ENCODE data around the gene OR4K14.
"Not testable (repeated sequence)": the region's sequence is repeated elsewhere in the genome, so short reads cannot be mapped to it uniquely, and the experiment has no call there.

The OR4K14 gene

GRCh38 chr14:20019257-20019865 is at the start of gene OR4K14:
Gene OR4K14 (minus strand): TSS chr14:20019307. CDS start chr14:20015193, 4,114 bp downstream.
- DNase-seq = no peak

- no peak for DNase-seq
Measured at GRCh38 chr14:20059745-20060144, 40.6 kb upstream of the OR4K14 start, which contains the start of gene OR4L1. Gene OR4L1 (plus strand): TSS chr14:20060045. CDS start chr14:20060045, 0 bp downstream.

- DNase-seq = no peak
Measured at GRCh38 chr14:20048202-20048601, 29.1 kb upstream of the OR4K14 start.

- DNase-seq = no peak
Measured at GRCh38 chr14:20044243-20044642, 25.1 kb upstream of the OR4K14 start.

GRCh38 chr14:20035938-20036337 is 16.8 kb upstream of the OR4K14 start, which contains the start of gene OR4K13:
Gene OR4K13 (minus strand): TSS chr14:20036038. CDS start chr14:20034758, 1,280 bp downstream.
- no peak for DNase-seq

- DNase-seq = no peak
Measured at GRCh38 chr14:20035449-20035848, 16.3 kb upstream of the OR4K14 start.

- DNase-seq = no peak
Measured at GRCh38 chr14:20031058-20031457, 12.0 kb upstream of the OR4K14 start.

- DNase-seq = no peak
Measured at GRCh38 chr14:20008156-20008555, 11.0 kb downstream of the OR4K14 start.

GRCh38 chr14:20002319-20002718 is 16.8 kb downstream of the OR4K14 start:
- no peak for DNase-seq

- no peak for DNase-seq
Measured at GRCh38 chr14:20001863-20002262, 17.2 kb downstream of the OR4K14 start, which contains the start of gene OR4Q2. Gene OR4Q2 (plus strand): TSS chr14:20002163.

GRCh38 chr14:19993438-19993837 is 25.7 kb downstream of the OR4K14 start:
- no peak for DNase-seq

- DNase-seq = no peak
Measured at GRCh38 chr14:19975291-19975690, 43.8 kb downstream of the OR4K14 start, which contains the start of gene OR4K15. Gene OR4K15 (plus strand): TSS chr14:19975591. CDS start chr14:19975591, 0 bp downstream.

GRCh38 chr14:19974844-19975243 is 44.3 kb downstream of the OR4K14 start:
- DNase-seq = no peak

GRCh38 chr14:19969735-19970134 is 49.4 kb downstream of the OR4K14 start:
- not testable (repeated sequence) for DNase-seq

All from left hindlimb (tissue), 1 donor.